SKM-1 (cell line): ENCODE data around the gene KLRF1.
A peak's percentile ranks its signal among the peaks of the same experiment; 100 is the strongest.

Experiments
- DNase-seq: peaks from one replicate; lab custom pipeline; 2025; ENCODE audit not compliant: unreplicated experiment; lab: John Stamatoyannopoulos, UW

Gene KLRF1, protein sequence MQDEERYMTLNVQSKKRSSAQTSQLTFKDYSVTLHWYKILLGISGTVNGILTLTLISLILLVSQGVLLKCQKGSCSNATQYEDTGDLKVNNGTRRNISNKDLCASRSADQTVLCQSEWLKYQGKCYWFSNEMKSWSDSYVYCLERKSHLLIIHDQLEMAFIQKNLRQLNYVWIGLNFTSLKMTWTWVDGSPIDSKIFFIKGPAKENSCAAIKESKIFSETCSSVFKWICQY

DNA sequence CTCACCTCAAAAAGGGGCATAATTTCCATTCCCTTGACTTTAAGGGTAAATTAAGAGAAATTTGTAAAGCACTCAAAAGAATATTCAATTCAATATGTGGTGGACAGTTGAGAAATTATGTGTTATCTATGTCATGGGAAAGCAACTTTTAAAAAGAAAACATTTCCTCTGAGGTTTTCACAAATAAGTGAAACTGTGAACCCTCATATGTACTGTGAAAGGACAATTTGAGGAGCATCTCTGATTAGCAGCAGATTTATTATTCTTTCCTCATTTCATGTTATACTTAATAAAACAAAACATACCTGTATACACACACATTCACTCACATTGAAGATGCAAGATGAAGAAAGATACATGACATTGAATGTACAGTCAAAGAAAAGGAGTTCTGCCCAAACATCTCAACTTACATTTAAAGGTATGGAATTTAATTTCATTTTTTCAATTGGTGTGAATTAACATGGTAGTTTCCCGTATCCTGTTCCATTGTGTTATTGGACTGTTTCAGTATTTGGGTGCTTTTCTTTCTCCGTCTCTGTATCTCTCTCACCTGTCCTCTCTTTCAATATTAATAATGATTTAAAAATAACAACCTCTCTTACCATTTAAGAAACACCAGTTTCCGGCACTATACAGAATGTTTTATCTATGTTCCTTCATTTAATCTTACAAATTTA lies at the start of gene KLRF1:
Gene KLRF1 (plus strand): TSS at position 273 of the 680 bp plus-strand sequence. CDS start 64 bp downstream, at position 337.
- DNase-seq: no peak

- no peak for DNase-seq
These were observed 48.1 kb upstream of the KLRF1 start for GRCh38 chr12:9779209-9779608.

DNA sequence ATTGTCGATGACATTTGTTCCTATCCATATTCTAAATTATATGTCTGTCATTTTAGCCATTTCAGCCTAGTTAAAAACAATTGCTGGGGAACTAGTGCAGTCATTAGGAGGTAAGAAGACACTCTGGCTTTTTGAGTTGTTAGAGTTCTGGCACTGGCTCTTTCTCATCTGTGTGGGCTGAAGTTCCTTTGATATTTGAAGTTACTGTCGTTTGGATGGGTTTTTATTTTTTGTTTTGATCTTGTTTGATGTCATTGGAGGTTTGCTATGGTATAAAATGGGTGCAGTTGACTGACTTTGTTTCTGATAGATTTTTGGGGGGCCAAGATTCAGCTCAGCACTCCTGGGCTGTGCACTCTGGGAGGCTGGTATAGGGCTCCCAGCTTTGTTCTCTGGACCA lies 45.9 kb upstream of the KLRF1 start:
- DNase-seq: no peak

GRCh38 chr12:9782547-9783382 lies 44.5 kb upstream of the KLRF1 start:
- no peak for DNase-seq

DNA sequence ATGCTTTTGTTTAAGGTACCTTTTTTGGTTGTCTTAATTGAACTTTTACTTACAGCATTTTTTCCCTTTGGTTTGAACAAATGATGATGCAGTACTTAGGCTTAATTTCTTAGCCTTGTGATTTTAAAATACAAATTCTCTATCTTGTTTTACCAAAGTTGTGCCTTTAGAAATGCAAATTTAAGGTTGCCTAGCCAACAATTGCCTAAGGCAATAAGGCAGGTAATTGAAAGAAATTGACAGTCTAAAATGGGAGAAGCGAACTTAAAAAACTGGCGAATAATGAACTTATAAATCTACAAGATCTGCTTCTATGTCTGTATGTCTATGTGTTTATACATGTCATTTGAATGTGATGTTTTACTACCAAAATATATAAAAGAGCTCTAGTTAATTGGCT lies 43.0 kb upstream of the KLRF1 start:
- no peak for DNase-seq

GRCh38 chr12:9784816-9785215 lies 42.5 kb upstream of the KLRF1 start:
- DNase-seq: no peak

DNA sequence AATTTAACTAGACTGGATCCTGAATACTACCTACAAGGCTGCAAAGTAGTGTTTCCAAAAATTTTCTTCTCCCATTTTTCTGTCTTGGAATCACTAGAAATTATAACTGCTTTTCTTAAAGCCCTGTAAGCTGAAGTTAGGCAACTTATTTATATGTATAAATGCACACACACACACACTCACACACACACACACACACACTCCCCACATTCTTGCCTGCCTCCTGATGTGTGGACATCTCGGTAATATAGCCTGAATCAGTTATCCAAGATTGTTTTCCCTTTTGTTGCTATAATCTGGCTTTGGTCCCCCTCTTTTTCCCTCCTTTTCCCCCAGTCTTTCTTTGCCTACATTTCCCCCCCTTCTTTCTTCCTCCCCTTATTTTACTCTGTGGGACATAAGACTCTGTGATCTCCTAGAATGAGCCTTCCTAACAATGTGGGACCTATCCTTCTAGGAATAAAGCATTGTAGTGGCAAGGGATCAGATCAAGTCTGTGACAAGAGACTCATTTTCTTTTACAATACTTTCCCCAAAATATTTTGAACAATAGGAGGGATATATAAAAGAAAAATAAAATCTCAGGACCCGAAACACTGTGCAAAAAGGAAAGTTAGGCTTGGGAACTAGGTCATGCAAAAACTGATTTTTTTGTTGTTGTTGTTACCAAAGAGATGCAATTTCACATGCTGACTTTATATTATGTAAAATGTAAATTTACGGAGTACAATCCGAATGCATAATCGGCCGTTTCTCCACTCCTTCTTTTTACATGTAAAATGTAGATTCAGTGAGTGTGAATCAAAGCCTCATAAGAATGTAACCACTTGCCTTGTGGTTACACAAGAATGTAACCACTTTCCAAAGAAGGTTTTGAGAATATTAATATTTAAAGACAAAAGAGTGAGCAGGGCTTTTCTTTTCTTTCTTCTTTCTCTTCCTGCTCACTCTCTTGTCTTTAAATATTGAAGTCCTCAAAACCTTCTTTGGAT lies 40.3 kb upstream of the KLRF1 start:
- DNase-seq: no peak

- DNase-seq: no peak
These were observed 34.9 kb upstream of the KLRF1 start for GRCh38 chr12:9792185-9792900.

- DNase-seq: no peak
These were observed 34.2 kb upstream of the KLRF1 start for GRCh38 chr12:9792961-9793617.

DNA sequence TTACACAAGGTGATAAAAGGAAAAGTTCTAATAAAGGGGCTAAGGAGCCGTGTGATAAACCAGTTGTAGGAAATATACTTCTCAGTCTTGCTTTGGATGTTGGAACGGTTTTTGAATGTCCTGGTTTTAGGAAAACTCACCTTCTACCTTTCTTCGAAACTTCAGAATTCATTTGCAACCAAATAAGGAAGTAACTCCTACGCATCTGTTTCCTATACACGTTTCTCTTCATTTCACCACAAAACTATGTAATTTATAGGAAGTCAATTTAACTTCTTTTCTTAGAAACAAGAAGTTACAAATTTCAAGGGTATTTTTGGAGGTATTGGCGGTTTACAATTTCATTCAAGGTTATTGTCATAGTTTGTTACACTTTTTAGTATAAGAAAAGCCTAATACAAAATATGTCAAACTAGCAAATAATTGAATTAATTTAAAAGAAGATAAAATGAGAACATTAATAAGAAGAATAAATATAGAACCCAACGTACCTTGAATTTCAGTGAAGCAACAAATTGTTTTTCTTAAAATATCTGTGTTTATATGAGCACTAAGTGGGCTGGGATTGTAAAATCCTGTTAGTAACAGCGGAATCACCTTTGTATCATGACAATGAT lies 33.4 kb upstream of the KLRF1 start:
- DNase-seq: peak; percentile 47

DNA sequence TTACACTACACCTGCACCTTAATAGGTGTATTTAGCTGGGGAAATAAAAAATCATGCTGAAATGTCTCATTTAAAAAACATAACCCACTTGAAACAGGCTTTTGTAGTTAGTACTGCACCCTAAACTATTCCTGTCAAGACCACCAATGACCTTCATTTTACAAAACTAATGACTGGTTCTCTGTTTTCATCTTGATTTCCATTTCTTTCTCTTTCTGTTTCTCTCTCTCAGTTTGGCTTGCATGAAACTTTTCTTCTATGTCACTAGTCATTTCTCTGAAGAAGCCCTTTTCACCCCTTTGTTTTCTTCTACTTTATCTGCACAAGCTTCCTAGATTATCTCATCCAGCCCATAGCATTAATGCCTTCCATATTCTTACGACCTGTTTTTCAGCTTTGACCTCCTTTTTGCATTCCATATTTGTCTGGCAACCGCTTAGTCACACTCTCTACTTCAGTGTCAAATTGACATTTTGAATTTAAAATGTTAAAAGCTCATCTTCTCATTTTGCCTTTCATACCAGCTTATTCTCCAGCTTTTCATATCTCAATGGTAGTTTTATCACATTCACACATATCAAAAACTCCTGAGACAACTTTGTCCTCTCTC lies 32.7 kb upstream of the KLRF1 start:
- DNase-seq: no peak

- DNase-seq: no peak
These were observed 31.3 kb upstream of the KLRF1 start for GRCh38 chr12:9795945-9796344.

GRCh38 chr12:9796346-9796745 lies 30.9 kb upstream of the KLRF1 start:
- no peak for DNase-seq

- DNase-seq: no peak
These were observed 30.3 kb upstream of the KLRF1 start for GRCh38 chr12:9796971-9797370.

DNA sequence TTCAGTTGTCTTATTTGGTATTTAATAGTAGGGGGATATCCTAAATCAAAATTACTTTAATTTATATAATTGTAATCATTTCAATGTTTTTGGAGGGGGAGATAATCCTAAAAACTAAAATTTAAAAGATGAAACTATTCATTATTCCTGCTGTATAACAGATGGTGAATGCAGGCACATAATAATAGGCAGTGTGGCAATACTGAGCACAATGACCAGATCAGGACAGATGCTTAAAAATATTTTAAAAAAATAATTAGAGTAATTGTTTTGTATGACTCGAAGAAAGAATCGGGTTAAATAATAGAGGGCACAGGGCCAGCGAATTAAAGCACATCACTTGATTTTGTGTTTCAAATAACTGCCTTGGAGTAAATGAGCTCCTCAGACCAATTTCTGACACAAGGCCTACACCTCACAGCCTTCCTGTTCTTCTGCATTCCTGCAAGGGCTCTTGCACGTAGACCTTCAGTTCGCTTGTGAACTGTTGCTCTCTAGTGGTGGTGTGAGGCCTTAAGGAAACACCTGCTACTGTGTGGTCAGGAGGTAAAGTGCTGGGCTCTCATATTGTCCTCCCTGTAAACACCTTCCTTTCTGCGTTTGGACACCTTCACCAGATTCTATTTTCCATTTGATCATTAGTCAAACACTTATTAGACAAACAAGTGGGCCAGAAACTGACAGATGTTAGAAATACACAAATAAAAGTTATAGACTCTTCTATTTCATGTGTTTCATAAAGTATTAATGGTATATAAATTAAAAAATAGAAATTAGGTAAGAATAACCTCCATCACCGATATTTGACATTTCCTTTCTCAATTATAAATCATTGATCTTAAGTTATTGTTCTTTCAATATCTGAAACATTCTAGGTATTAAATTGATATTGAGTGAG lies 29.3 kb upstream of the KLRF1 start:
- peak; percentile 30 for DNase-seq

DNA sequence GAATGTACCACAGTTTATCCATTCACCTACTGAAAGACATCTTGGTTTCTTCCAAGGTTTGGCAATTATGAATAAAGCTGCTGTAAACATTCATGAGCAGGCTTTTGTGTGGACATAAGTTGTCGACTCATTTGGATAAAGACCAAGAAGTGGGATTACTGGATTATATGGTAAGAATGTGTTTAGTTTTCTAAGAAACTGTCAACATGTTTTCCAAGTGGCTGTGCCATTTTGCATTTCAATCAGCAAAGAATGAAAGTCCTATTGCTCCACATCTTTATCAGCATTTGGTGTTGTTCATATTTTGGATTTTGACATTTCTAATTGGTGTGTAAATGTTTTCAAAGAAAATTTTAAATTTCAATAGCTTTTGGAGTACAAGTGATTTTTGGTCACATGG lies 27.3 kb upstream of the KLRF1 start:
- no peak for DNase-seq

DNA sequence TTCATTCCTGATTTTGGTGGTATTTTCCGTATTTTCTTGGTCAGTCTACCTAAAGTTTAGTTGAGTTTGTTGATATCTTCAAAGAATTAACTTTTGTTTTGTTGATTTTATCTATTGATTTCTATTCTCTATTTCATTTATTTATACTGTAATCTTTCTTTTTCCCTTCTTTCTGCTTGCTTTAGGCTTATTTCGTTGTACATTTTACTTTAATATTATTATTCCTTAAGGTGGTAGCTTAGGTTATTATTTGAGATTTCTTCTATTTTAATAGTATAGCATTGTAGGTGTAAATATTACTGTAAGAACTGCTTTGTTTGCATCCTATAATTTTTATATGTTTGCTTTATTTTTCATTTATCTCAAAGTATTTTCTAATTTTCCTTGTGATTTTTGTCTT lies 21.4 kb upstream of the KLRF1 start:
- DNase-seq: no peak

DNA sequence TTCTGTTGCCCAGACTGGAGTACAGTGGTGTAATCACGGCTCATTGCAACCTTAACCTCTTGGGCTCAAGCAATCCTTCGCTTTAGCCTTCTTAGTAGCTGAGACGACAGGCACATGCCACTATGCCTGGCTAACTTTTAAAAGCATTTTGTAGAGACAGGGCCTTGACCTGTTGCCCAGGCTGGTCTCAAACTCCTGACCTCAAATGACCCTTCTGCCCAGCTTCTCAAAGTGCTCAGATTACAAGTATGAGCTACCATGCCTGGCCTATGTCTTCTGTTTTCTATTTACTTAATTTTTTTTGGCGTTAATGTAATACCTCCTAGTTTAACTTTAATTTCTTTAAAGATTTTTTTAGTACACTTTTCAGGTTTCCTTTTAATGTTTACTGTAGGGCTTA lies 20.6 kb upstream of the KLRF1 start:
- DNase-seq: no peak
